GM12801 (cell line): Measurements from ENCODE around the gene SLC36A1.

Source experiments
- TF ChIP-seq, protein P1 (sequence below): IDR thresholded peaks from one replicate; pipeline ENCODE4 v1.5.1; 2011; ENCODE audit warnings: control low read depth; ENCODE audit not compliant: insufficient read length; ENCODE audit errors: extremely low read depth

SLC36A1 gene

DNA sequence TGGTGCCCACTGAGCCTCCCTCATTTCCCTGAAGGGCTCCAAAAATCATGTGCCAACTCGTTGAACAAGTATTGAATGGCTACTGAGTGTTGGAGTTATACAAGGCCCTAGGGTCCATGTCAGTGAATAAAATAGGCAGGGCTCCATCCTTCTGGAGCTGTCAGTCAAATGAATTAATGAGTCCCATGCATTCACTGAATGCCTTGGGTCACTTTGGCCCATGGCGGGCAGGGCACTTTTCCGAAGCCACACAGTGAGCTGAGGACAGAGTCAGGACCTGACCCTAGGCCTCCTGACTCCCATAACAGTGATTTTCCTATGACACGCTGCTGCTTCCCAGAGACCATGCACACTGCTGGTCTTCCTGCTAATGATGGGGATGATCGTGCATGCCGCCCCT is 27.3 kb upstream of the SLC36A1 start:
- TF ChIP-seq, protein P1, sequence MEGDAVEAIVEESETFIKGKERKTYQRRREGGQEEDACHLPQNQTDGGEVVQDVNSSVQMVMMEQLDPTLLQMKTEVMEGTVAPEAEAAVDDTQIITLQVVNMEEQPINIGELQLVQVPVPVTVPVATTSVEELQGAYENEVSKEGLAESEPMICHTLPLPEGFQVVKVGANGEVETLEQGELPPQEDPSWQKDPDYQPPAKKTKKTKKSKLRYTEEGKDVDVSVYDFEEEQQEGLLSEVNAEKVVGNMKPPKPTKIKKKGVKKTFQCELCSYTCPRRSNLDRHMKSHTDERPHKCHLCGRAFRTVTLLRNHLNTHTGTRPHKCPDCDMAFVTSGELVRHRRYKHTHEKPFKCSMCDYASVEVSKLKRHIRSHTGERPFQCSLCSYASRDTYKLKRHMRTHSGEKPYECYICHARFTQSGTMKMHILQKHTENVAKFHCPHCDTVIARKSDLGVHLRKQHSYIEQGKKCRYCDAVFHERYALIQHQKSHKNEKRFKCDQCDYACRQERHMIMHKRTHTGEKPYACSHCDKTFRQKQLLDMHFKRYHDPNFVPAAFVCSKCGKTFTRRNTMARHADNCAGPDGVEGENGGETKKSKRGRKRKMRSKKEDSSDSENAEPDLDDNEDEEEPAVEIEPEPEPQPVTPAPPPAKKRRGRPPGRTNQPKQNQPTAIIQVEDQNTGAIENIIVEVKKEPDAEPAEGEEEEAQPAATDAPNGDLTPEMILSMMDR, result no peak

DNA sequence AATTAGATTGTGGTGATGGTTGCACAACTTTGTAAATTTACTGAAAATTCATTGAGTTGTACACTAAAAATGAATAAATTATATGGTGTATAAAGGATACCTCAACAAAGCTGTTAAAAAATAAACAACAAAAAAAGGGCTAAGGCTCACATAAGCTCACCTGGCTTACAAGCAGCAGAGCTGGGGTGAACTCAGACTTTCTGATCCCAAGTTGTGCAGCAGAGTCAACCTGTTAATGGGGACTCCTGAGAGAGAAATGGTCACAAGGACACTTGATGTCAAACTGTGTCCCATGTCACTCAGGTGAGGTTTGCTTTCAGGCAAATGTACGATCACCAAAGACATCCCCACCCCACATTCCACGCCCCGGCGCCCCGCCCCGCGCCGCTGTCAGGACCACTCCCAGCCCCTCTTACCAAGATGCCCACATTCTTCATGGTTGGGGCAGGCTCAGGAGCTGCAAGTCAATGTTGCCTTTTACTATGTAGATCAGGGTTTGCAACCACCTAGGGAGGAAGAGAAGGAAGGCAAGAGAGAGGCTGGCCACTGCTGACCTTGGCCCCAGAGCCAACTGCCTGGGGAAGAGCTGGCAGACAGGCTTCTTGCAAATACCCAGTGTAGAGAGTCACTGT is 22.4 kb upstream of the SLC36A1 start:
- TF ChIP-seq, protein P1, result no peak

DNA sequence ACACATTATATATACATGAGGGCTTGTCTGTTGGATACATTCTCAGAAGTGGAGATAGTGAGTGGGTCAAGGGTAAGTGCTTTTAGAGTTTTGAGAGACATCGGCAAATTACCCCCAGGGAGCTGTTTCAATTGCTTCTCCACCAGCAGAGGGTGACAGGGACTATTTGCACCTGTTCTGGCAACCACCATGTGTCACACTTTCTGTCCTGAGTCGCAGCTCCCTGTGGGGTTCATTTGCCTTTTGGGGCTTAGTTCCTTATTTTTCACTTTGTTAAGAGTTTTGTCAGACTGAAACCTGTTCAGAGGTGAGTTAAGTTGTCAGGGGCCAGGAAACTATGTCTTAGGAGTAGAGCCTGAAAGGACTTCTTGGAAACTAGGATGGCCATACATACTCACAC is 20.1 kb upstream of the SLC36A1 start:
- TF ChIP-seq, protein P1, result no peak

- TF ChIP-seq, protein P1, result no peak
Measured at GRCh38 chr5:151430731-151431130, 16.7 kb upstream of the SLC36A1 start.

GRCh38 chr5:151431666-151432065 is 15.7 kb upstream of the SLC36A1 start:
- TF ChIP-seq, protein P1, result no peak

DNA sequence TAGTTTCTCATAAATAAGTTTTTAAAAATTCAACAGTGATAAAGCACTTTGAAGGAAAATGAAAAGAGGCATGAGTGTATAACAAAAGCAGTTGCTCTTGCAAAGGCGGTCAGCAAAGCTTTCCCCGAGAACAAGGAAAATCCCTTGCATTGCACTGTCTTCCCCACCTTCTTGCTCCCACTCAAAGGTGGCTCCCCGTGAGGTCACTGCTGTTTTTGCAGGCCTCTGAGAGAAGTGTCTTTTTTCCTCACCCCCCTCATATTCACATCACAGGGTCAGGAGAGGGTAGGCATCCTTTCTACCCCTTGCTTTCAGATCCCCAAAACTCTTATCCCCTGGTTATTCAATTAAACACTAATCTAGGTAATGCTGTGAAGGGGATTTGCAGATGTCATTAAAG is 15.2 kb upstream of the SLC36A1 start:
- TF ChIP-seq, protein P1, result no peak

DNA sequence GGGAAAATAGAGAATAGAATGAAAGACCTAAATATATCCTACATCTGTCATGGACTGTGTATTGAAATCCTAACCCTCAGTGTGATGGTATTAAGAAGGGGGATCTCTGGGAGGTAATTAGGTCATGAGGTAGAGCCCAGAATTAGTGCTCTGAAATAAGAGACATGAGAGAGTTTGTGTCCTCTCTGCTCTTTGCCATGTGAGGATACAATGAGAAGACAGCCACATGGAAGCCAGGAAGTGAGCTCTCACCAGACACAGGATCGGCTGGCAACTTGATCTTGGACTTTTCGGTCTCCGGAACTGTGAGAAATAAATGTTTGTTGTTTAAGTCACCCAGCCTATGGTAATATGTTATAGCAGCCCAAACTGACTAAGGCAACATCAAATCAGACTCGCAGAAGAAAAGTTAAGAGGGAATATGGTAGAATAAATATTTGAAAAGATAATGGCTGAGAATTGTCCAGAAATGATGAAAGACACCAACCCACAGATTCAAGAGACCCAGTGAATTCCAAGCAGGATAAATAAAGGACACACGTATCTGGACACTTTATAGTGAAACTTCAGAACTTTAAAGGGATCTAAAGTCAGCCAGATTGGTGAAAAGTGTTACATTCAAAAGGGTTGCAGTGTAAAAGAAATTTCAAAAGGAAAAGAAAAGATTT is 12.7 kb upstream of the SLC36A1 start:
- TF ChIP-seq, protein P1, result no peak
